PC-3 (cell line): Measurements from ENCODE around the gene UBR4.

Experiments
- CTCF ChIP-seq: fragments of 300-600 bp; sonication (generic); conservative IDR thresholded peaks from 2 replicates; pipeline ENCODE4 v1.5.1; 2017; ENCODE audit warnings: antibody characterized with exemption, low read depth, mild to moderate bottlenecking, low read length
- EZH2 ChIP-seq: fragments of 300-600 bp; sonication (generic); IDR thresholded peaks from one replicate; pipeline ENCODE4 v1.6.1; 2017; ENCODE audit warnings: antibody characterized with exemption, mild to moderate bottlenecking, low read length; ENCODE audit not compliant: unreplicated experiment
- EZH2phosphoT487 ChIP-seq: fragments of 300-600 bp; sonication (generic); IDR thresholded peaks from 2 replicates; pipeline ENCODE4 v1.6.1; 2018; ENCODE audit warnings: mild to moderate bottlenecking, antibody characterized with exemption, low read length, borderline replicate concordance

- TF ChIP-seq CTCF, result no peak
- TF ChIP-seq EZH2, result no peak
- TF ChIP-seq EZH2phosphoT487, result no peak
Observed at GRCh38 chr1:19222573-19222972, 12.5 kb upstream of the UBR4 start.
